Sigmoid colon (tissue), 7 donors: ENCODE measurements around the gene NLRP7. TPM values are rescaled to one million over a fixed set of nuclear protein-coding genes. Genes with fewer than 3 reads are reported as not detected.

Experiments used
- DNase-seq: peaks from one replicate; pipeline ENCODE4 v3.0.0-alpha.2; 2019
- H3K27ac ChIP-seq, 4 donors: fragments of 200-600 bp; sonication (generic); one replicate each; pipeline ENCODE4 v1.5.1; 2016 to 2019; ENCODE audit warnings: mild to moderate bottlenecking in 1 of 4
- H3K27me3 ChIP-seq, 3 donors: fragments of 200-600 bp; sonication (generic); one replicate each; pipeline ENCODE4 v1.5.1; 2019; ENCODE audit warnings: mild to moderate bottlenecking in 1 of 3
- H3K36me3 ChIP-seq, 4 donors: fragments of 200-600 bp; sonication (generic); one replicate each; pipeline ENCODE4 v1.5.1; 2016 to 2019
- H3K4me1 ChIP-seq, 4 donors: fragments of 200-600 bp; sonication (generic); one replicate each; pipeline ENCODE4 v1.5.1; 2017 to 2019
- H3K4me3 ChIP-seq, 4 donors: fragments of 200-600 bp; sonication (generic); one replicate each; pipeline ENCODE4 v1.5.1; 2017 to 2019; ENCODE audit warnings: mild to moderate bottlenecking in 2 of 4, moderate library complexity in 1 of 4
- H3K9me3 ChIP-seq, 4 donors: fragments of 200-600 bp in 3 of 4; sonication (generic) in 3 of 4; one replicate each; pipeline versions ENCODE4 v1.5.1 to v1.6.1; 2013 to 2019
- CTCF ChIP-seq, 4 experiments: fragments of 450-650 bp in 3 of 4; fragments of 200-600 bp in 1 of 4; IDR thresholded peaks; one replicate each; pipeline ENCODE4 v1.5.1; 2016 to 2019; ENCODE audit warnings: antibody characterized with exemption in 4 of 4, mild to moderate bottlenecking in 3 of 4, moderate library complexity in 2 of 4
- EP300 ChIP-seq, 4 donors: sonication (generic); formaldehyde crosslinking; IDR thresholded peaks; one replicate each; pipeline ENCODE4 v1.6.1; 2017; ENCODE audit warnings: antibody characterized with exemption in 4 of 4
- POLR2A ChIP-seq, 2 donors: fragments of 450-650 bp; IDR thresholded peaks; one replicate each; pipeline ENCODE4 v1.6.1; 2016; ENCODE audit warnings: antibody characterized with exemption in 2 of 2, mild to moderate bottlenecking in 2 of 2, moderate library complexity in 2 of 2
- POLR2AphosphoS5 ChIP-seq, 4 donors: sonication (generic); formaldehyde crosslinking; IDR thresholded peaks; one replicate each; pipeline ENCODE4 v1.6.1; 2017; ENCODE audit warnings: antibody characterized with exemption in 4 of 4
- WGBS, 2 donors: extraction: QIAGEN DNeasy Blood & Tissue Kit; methylation state at CpG; one replicate each; pipeline ENCODE4 v1.1.7; 2013; 5-methylcytosine and 5-hydroxymethylcytosine counted together
- intact Hi-C: fragments of 100-400 bp; cut with DNase I; formaldehyde crosslinking; loops from one replicate; pipeline ENCODE4 v1.15.1; 2023
- polyA plus RNA-seq, 3 donors: library from polyadenylated mRNA; stranded (reverse); fragments of 200-250 nt; gene quantifications; one replicate each; pipeline ENCODE4 v1.2.3, GENCODE V29; 2013
- small RNA-seq, 3 donors: library from RNA; depleted of rRNA; stranded (forward); fragments of <200 nt; gene quantifications; one replicate each; pipeline ENCODE3, GENCODE V24; 2016
- total RNA-seq, 4 donors: library from RNA; depleted of rRNA; stranded (reverse); fragments of >200 nt; gene quantifications; one replicate each; pipeline ENCODE4 v1.1.0, GENCODE V29; 2016
- donor health status: healthy with polysubstance abuse.
- donor health status: Bipolar disorder and iron deficiency.
- donor health status: healthy.

Gene NLRP7
- total and polyA plus RNA-seq, 7 donors, result 0.07 TPM; not detected in 6

- no peak for DNase-seq
- TF ChIP-seq EP300 (IDR thresholded peaks at IDR 0.05) (no peak), POLR2AphosphoS5 (IDR thresholded peaks at IDR 0.05) (no peak), POLR2A (IDR thresholded peaks at IDR 0.05) (no peak), CTCF (IDR thresholded peaks at IDR 0.05) (no peak)
- intact Hi-C loops, result no loop called here
Measured at GRCh38 chr19:54883228-54883627, 64.1 kb downstream of the NLRP7 start.

GRCh38 chr19:54882758-54883157, 64.6 kb downstream of the NLRP7 start:
- TF ChIP-seq POLR2AphosphoS5 (IDR thresholded peaks at IDR 0.05) (no peak), POLR2A (IDR thresholded peaks at IDR 0.05) (no peak), EP300 (IDR thresholded peaks at IDR 0.05) (no peak), CTCF (IDR thresholded peaks at IDR 0.05) (no peak)
- WGBS, 2 donors, result 55 to 65% methylated on average over 7 of the region's 7 CpGs
- no peaks in the 10 kb centered on the region for H3K36me3 ChIP-seq
- intact Hi-C loops, result no loop called here
- H3K9me3 ChIP-seq, result no peaks in the 10 kb centered on the region
- no peak overlapping the region for H3K27ac ChIP-seq
- no peaks in the 10 kb centered on the region for H3K4me1 ChIP-seq
- DNase-seq, result no peak
- no peak overlapping the region for H3K4me3 ChIP-seq
- H3K27me3 ChIP-seq, result peaks cover 0 to 32% (median 0%) of the 10 kb centered on the region in 3 donors

More at GRCh38 chr19:54883228-54883627, 64.1 kb downstream of the NLRP7 start:
- Histone ChIP-seq H3K4me3 (no peak overlapping the region), H3K36me3 (no peaks in the 10 kb centered on the region), H3K27me3 (peaks cover 0 to 32% (median 0%) of the 10 kb centered on the region in 3 donors), H3K9me3 (no peaks in the 10 kb centered on the region), H3K4me1 (no peaks in the 10 kb centered on the region), H3K27ac (no peak overlapping the region)
- WGBS, 2 donors, result 78 to 80% methylated on average over 9 of the region's 9 CpGs

- intact Hi-C loops, result no loop called here
- H3K4me1 ChIP-seq, result no peaks in the 10 kb centered on the region
- peaks cover 0 to 32% (median 0%) of the 10 kb centered on the region in 3 donors for H3K27me3 ChIP-seq
- TF ChIP-seq CTCF (IDR thresholded peaks at IDR 0.05), result no peak
- no peak for TF ChIP-seq POLR2AphosphoS5 (IDR thresholded peaks at IDR 0.05)
- TF ChIP-seq POLR2A (IDR thresholded peaks at IDR 0.05), result no peak
- TF ChIP-seq EP300 (IDR thresholded peaks at IDR 0.05), result no peak
- H3K9me3 ChIP-seq, result no peaks in the 10 kb centered on the region
- H3K36me3 ChIP-seq, result no peaks in the 10 kb centered on the region
- no peak for DNase-seq
- no peak overlapping the region for H3K4me3 ChIP-seq
- H3K27ac ChIP-seq, result no peak overlapping the region
- 52 to 65% methylated on average over 6 of the region's 6 CpGs for WGBS, 2 donors
Measured at GRCh38 chr19:54881884-54882283, 65.4 kb downstream of the NLRP7 start.

- H3K9me3 ChIP-seq, result no peaks in the 10 kb centered on the region
- H3K36me3 ChIP-seq, result no peaks in the 10 kb centered on the region
- H3K4me3 ChIP-seq, result no peak overlapping the region
- H3K27ac ChIP-seq, result no peak overlapping the region
- no peak for TF ChIP-seq EP300 (IDR thresholded peaks at IDR 0.05)
- peaks cover 0 to 13% (median 0%) of the 10 kb centered on the region in 3 donors for H3K27me3 ChIP-seq
- intact Hi-C loops, result no loop called here
- H3K4me1 ChIP-seq, result no peaks in the 10 kb centered on the region
- 55 to 58% methylated on average over 3 of the region's 3 CpGs for WGBS, 2 donors
- no peak for DNase-seq
Measured at GRCh38 chr19:54877471-54877870, 69.9 kb downstream of the NLRP7 start.

GRCh38 chr19:54875506-54875905, 71.8 kb downstream of the NLRP7 start:
- H3K4me1 ChIP-seq, result no peaks in the 10 kb centered on the region
- intact Hi-C loops, result no loop called here
- H3K4me3 ChIP-seq, result no peak overlapping the region
- TF ChIP-seq POLR2AphosphoS5 (IDR thresholded peaks at IDR 0.05) (peak in 1 of 4 donors; percentile 23), EP300 (IDR thresholded peaks at IDR 0.05) (no peak)
- DNase-seq, result no peak
- no peaks in the 10 kb centered on the region for H3K36me3 ChIP-seq
- H3K9me3 ChIP-seq, result no peaks in the 10 kb centered on the region
- WGBS, 2 donors, result 42 to 49% methylated on average over 2 of the region's 2 CpGs
- no peak overlapping the region for H3K27ac ChIP-seq
- peaks cover 0 to 1% (median 0%) of the 10 kb centered on the region in 3 donors for H3K27me3 ChIP-seq

GRCh38 chr19:54873990-54874389, 73.3 kb downstream of the NLRP7 start, which contains the start of gene FCAR:
Gene FCAR, plus strand, starts transcription at chr19:54874235. Its CDS starts 55 bp downstream, at chr19:54874290.
- no peak for TF ChIP-seq POLR2A (IDR thresholded peaks at IDR 0.05)
- TF ChIP-seq EP300 (IDR thresholded peaks at IDR 0.05), result no peak
- TF ChIP-seq POLR2AphosphoS5 (IDR thresholded peaks at IDR 0.05), result peak in 1 of 4 donors; percentile 34
- 82 to 84% methylated on average over 8 of the region's 8 CpGs for WGBS, 2 donors
- H3K4me1 ChIP-seq, result no peaks in the 10 kb centered on the region
- H3K9me3 ChIP-seq, result no peaks in the 10 kb centered on the region
- no peak within 1 kb of the TSS for H3K27ac ChIP-seq
- intact Hi-C loops, result no loop called here
- no peak for DNase-seq
- H3K4me3 ChIP-seq, result no peak within 1 kb of the TSS
- H3K36me3 ChIP-seq, result no peaks in the 10 kb centered on the region
- H3K27me3 ChIP-seq, result no peaks in the 10 kb centered on the region

Small RNA genes lying within 50 kb of the gene (small RNA-seq; reads per million reads assigned to genes)
- gene AC011476.8, result 0 reads per million in 3 donors

Other genes starting within 250 kb of the NLRP7 start
- not detected for gene KIR3DL3, start 223.1 kb downstream of the NLRP7 start, total RNA-seq
- gene KIR3DL3, start 223.1 kb downstream of the NLRP7 start, polyA plus RNA-seq, result under 1 TPM in 1 of 3 donors, not detected in 2; 0.06 TPM
- not detected for gene KIR2DL3, start 209.0 kb downstream of the NLRP7 start, total RNA-seq
- gene KIR2DL3, start 209.0 kb downstream of the NLRP7 start, polyA plus RNA-seq, result under 1 TPM in 1 of 3 donors, not detected in 2; 0.07 TPM
- gene KIR2DL1, start 177.7 kb downstream of the NLRP7 start, total RNA-seq, result not detected
- gene KIR2DL1, start 177.7 kb downstream of the NLRP7 start, polyA plus RNA-seq, result under 1 TPM in 1 of 3 donors, not detected in 2; 0.06 TPM
- not detected for gene KIR2DL4, start 143.9 kb downstream of the NLRP7 start, total RNA-seq
- under 1 TPM in 1 of 3 donors, not detected in 2; 0.45 TPM for gene KIR2DL4, start 143.9 kb downstream of the NLRP7 start, polyA plus RNA-seq
- not detected for gene KIR3DL1, start 131.1 kb downstream of the NLRP7 start, total RNA-seq
- under 1 TPM in 1 of 3 donors, not detected in 2; 0.04 TPM for gene KIR3DL1, start 131.1 kb downstream of the NLRP7 start, polyA plus RNA-seq
- gene KIR2DS4, start 114.9 kb downstream of the NLRP7 start, total RNA-seq, result not detected
- gene KIR2DS4, start 114.9 kb downstream of the NLRP7 start, polyA plus RNA-seq, result under 1 TPM in 1 of 3 donors, not detected in 2; 0.10 TPM
- not detected for gene KIR3DL2, start 97.1 kb downstream of the NLRP7 start, total RNA-seq
- gene KIR3DL2, start 97.1 kb downstream of the NLRP7 start, polyA plus RNA-seq, result under 1 TPM in 1 of 3 donors, not detected in 2; 0.22 TPM
- 1 to 10 TPM in 1 of 4 donors, under 1 TPM in 1, not detected in 2; 0.49 to 1.2 TPM for gene FCAR, start 73.3 kb downstream of the NLRP7 start, total RNA-seq
- gene FCAR, start 73.3 kb downstream of the NLRP7 start, polyA plus RNA-seq, result 1 to 10 TPM in 1 of 3 donors, under 1 TPM in 1, not detected in 1; 0.17 to 2.1 TPM
- gene NCR1, start 41.4 kb downstream of the NLRP7 start, total RNA-seq, result not detected
- under 1 TPM in 1 of 3 donors, not detected in 2; 0.60 TPM for gene NCR1, start 41.4 kb downstream of the NLRP7 start, polyA plus RNA-seq
- gene NLRP2, start 18.8 kb upstream of the NLRP7 start, total RNA-seq, result 1 to 10 TPM in 1 of 4 donors, under 1 TPM in 2, not detected in 1; 0.36 to 1.8 (median 0.55) TPM
- 1 to 10 TPM; 3.9 to 9.7 (median 5.4) TPM for gene NLRP2, start 18.8 kb upstream of the NLRP7 start, polyA plus RNA-seq
- gene GP6, start 90.7 kb upstream of the NLRP7 start, total RNA-seq, result 1 to 10 TPM in 1 of 4 donors, under 1 TPM in 2, not detected in 1; 0.16 to 1.2 (median 0.83) TPM
- gene GP6, start 90.7 kb upstream of the NLRP7 start, polyA plus RNA-seq, result under 1 TPM in 1 of 3 donors, not detected in 2; 0.28 TPM
- gene RDH13, start 115.6 kb upstream of the NLRP7 start, total RNA-seq, result 10 to 100 TPM in 2 of 4 donors, 1 to 10 TPM in 2; 6.9 to 12.1 (median 9.9) TPM
- gene RDH13, start 115.6 kb upstream of the NLRP7 start, polyA plus RNA-seq, result 10 to 100 TPM in 2 of 3 donors, 1 to 10 TPM in 1; 9.6 to 41.0 (median 24.3) TPM
- gene EPS8L1, start 128.3 kb upstream of the NLRP7 start, total RNA-seq, result under 1 TPM in 1 of 4 donors, not detected in 3; 0.28 TPM
- gene EPS8L1, start 128.3 kb upstream of the NLRP7 start, polyA plus RNA-seq, result 10 to 100 TPM; 36.3 to 77.8 (median 37.8) TPM
- 100 to 1,000 TPM; 125 to 222 (median 168) TPM for gene PPP1R12C, start 170.1 kb upstream of the NLRP7 start, total RNA-seq
- gene PPP1R12C, start 170.1 kb upstream of the NLRP7 start, polyA plus RNA-seq, result 100 to 1,000 TPM in 1 of 3 donors, 10 to 100 TPM in 2; 53.6 to 139 (median 58.9) TPM
- gene TNNT1, start 201.7 kb upstream of the NLRP7 start, total RNA-seq, result 1 to 10 TPM in 1 of 4 donors, not detected in 3; 2.2 TPM
- 10 to 100 TPM in 1 of 3 donors, 1 to 10 TPM in 2; 1.4 to 17.4 (median 2.3) TPM for gene TNNT1, start 201.7 kb upstream of the NLRP7 start, polyA plus RNA-seq
- gene TNNI3, start 210.2 kb upstream of the NLRP7 start, total RNA-seq, result not detected
- gene TNNI3, start 210.2 kb upstream of the NLRP7 start, polyA plus RNA-seq, result 10 to 100 TPM in 1 of 3 donors, 1 to 10 TPM in 2; 3.6 to 45.5 (median 3.6) TPM
- not detected for gene DNAAF3, start 219.1 kb upstream of the NLRP7 start, total RNA-seq
- gene DNAAF3, start 219.1 kb upstream of the NLRP7 start, polyA plus RNA-seq, result 1 to 10 TPM in 1 of 3 donors, not detected in 2; 1.1 TPM
- gene SYT5, start 232.8 kb upstream of the NLRP7 start, total RNA-seq, result 1 to 10 TPM in 3 of 4 donors, under 1 TPM in 1; 0.99 to 7.8 (median 2.4) TPM
- gene SYT5, start 232.8 kb upstream of the NLRP7 start, polyA plus RNA-seq, result 1 to 10 TPM in 2 of 3 donors, under 1 TPM in 1; 0.69 to 9.6 (median 1.6) TPM